Activated T-helper 1 cell treated with Interleukin-2 at 50 U/mL for 16 hours (primary cell): ENCODE data around the gene ZFP30.
"Not testable (repeated sequence)": the region's sequence is repeated elsewhere in the genome, so short reads cannot be mapped to it uniquely, and the experiment has no call there.

ENCODE experiments used
- DNase-seq: peaks from one replicate; pipeline ENCODE4 v3.0.0-alpha.2; 2020; ENCODE audit warnings: low read depth

ZFP30 gene

DNA sequence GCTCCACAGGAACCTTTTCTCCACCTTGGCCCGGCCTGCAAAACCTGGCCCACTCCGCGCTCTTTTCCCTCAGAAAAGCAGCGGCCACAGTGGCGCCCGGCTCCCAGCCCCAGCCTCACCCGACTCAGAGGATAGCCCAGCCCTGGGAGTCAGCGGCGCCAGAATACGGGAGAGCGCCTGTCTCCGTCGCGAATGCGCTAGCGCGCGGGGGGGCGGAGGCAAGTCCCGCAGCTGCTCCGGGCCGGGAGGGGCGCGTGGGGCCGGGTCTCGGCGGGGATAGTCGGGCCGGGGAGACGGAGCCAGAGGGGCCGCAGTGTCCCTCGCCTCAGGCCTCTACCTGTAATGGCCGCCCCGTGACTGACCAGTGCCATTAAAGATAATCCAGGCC is at the start of gene ZFP30:
TSS of gene ZFP30 (minus strand) at position 165 of the 388 bp plus-strand sequence. CDS start 7,643 bp downstream, outside the sequence.
- DNase-seq, result peak; percentile 63

GRCh38 chr19:37699057-37699456 is 43.8 kb upstream of the ZFP30 start:
- no peak for DNase-seq

DNA sequence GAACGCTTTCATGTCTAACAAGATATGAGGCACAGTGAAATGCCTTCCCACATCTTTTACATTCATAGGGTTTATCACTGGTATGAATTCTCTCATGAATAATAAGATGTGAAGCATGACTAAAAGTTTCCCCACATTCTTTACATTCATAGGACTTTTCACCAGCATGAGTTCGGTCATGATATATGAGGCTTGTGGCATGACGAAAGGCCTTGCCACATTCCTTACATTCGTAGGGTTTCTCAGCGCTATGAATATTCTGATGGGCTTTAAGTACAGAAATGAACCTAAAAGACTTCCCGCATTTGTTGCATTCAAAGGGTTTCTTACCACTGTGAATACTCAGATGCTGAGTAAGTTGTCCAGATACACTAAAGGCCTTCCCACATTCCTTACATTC is 43.0 kb upstream of the ZFP30 start:
- no peak for DNase-seq

DNA sequence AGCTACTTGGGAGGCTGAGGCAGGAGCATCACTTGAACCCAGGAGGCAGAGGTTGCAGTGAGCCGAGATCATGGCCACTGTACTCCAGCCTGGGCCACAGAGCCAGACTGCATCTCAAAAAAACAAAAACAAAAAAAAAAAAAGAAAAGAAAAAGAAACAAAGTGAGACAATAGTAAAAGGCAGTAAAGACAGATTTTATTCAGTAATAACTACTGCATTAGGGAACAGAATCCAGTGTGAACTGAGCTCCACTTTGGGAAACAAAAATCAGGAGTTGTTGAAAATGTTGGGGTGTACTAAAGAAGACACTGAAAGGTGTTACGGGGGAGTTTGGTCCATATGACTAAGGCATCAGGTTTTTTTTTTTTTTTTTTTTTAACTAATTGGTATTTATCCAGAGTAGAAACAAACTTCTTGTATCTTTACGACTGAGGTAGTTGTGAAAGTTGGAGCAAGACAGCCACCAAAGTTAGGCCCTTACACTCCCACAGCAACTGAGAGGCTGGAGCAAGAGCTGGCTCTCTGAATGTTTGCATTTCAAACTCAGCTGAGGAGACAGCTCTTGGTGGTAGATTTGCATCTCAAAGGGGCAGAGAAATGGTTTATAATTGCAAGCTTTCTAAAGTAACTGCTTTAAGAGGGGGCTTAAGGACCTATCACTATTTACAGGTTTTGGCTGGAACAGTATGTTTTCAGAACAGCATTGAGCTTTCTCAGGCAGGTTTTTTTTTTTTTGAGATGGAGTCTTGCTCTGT is 40.1 kb upstream of the ZFP30 start:
- DNase-seq, result no peak

GRCh38 chr19:37692956-37693620 is 37.8 kb upstream of the ZFP30 start:
- DNase-seq, result no peak

- peak; percentile 62 for DNase-seq
These were observed 36.7 kb upstream of the ZFP30 start for GRCh38 chr19:37691881-37692504.

- DNase-seq, result no peak
These were observed 28.3 kb upstream of the ZFP30 start for GRCh38 chr19:37683520-37683919.

GRCh38 chr19:37669450-37669914 is 14.2 kb upstream of the ZFP30 start:
- DNase-seq, result no peak

GRCh38 chr19:37657157-37657556 is 1.9 kb upstream of the ZFP30 start:
- DNase-seq, result not testable (repeated sequence)

- peak; percentile 67 for DNase-seq
These were observed 565 bp upstream of the ZFP30 start for GRCh38 chr19:37655689-37656371.

DNA sequence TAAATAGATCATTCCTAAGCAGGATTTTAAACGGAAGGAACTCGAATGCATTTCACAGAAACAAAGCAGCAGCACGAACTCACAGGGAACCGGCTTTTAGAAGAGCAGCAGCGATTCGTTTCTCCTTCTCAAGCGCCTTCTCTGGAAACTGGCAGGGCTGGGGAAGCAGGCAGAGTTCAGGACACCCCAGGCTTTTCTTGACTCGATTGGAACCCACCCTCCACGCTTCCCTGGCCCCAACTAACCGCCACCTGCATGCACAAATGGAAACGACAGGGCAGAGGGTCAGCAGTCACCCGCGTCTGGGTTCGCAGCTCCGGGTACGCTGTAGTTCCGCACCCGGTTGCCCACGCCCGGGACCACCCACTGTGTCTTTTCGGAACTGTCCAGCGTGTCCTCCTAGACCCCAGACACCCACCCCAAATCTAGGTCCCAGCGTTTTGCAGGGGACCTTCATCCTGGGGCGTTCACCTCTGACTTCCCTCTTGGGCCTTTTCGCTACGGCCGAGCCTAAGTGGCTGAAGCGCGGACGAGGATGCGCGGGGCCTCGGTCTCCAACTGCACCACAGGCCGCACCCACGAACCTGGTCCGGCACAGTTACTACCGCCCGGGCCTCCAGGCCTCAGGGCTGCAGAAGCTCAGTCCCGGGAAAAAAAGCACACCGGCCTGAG is 500 bp downstream of the ZFP30 start:
- DNase-seq, result peak; percentile 1

GRCh38 chr19:37654118-37654517 is 1.1 kb downstream of the ZFP30 start:
- no peak for DNase-seq

- no peak for DNase-seq
These were observed 19.9 kb downstream of the ZFP30 start for GRCh38 chr19:37635076-37636056.

DNA sequence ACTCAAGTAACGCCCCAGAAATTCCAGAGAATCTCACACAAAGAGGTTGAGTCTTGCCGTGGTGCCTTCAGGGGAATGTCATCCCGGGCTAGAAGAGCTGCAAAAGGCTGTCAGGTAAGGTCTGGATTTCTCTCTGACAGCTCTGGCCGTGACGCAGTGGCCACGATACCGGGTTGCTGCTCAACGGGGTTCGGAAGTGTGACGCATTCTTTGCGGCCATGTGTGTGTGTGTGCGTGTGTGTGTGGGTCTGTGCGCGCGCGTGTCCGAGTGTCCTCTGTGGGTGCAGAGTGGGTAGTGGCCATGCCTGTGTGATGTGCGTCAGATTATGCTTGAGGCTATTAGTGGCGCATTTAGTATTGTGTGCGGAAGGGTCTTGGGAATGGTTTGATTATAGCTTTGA is 60.3 kb downstream of the ZFP30 start:
- DNase-seq, result peak; percentile 40

GRCh38 chr19:37594304-37594981 is 60.8 kb downstream of the ZFP30 start, which contains the start of the genes ZNF540 and ZNF571:
Gene ZNF540, plus strand, starts transcription at chr19:37594876. Its CDS starts 3,572 bp downstream, at chr19:37598448.
Gene ZNF571, minus strand, starts transcription at chr19:37594792. Its CDS starts 8,116 bp downstream, at chr19:37586676.
- DNase-seq, result peak; percentile 81

- no peak for DNase-seq
These were observed 61.3 kb downstream of the ZFP30 start for GRCh38 chr19:37593996-37594303.

DNA sequence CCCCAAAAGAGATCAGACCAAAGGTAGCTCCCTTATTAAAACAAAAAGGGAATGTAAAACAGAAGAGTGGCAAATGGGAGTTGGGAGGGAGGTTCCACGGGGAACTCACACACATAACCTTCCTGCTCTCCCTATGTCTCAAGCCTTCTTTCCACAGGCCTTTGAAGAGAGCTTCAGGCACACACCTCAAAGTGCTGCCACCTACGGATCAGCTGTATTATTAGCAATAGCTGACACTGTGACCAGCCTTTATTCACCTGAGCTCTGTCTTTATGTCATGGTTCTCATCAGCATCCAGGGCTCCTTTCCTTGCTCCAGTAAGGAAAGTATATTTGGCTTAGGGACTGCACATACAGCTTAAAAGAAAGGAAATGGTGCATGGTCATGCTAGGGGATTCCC is 71.9 kb downstream of the ZFP30 start:
- no peak for DNase-seq

GRCh38 chr19:37572203-37572602 is 83.1 kb downstream of the ZFP30 start:
- no peak for DNase-seq

- no peak for DNase-seq
These were observed 89.9 kb downstream of the ZFP30 start for GRCh38 chr19:37565370-37565669.
